ENCODE data around the gene C2orf78.

Gene C2orf78

DNA sequence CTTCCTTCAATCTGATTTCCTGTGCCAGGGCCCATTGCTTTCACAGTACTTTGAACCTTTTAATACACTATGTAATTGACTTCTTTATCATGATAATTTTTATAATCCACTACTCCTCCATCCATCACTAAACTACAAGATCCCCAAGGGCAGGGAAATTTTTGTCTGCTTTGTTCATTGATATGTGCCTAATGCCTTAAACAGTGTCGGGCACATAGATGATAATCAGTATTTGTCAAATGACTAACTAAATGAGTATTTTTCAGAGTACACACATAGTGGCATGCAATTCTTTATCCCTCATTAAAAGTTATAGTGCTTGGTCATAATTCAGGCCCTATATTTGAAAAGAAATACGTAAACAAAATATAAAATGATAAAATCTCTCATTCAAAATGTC lies 39.4 kb downstream of the C2orf78 start:
- DNase-seq (ENCODE audit: insufficient read length, low spot score) (no peak), FAIRE-seq (no peak)
- TF ChIP-seq CTCF (IDR thresholded peaks at IDR 0.05; ENCODE audit: insufficient read depth, missing control alignments): no peak

DNA sequence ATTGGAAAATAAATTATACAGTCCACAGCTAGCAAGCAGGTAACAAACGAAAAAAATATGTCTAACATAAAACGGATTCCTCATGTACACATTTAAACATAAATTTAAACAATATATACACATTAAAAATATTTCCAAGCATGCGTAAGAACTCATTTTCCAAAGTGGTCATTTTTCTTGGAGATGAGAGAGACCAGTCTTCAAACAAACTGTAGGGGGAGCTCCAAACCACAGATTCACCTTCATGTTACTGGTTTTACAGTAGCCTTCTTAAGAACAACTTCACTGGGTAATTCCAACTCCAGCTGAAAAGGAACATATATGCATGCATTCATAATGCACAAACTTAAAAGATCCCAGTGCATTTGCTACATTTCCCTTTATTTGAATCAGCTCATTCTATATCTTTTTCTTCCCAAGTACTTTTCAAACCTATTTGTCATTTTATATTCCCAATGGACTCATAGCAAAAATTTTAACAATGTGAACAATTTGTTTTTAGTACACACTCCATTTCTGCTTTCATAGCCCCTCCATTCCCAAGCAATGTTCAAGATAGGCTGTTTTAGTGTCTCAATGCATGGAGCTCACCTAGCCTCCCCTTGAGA lies 40.0 kb downstream of the C2orf78 start:
- peak; percentile 70 for FAIRE-seq
- peak; percentile 90 for TF ChIP-seq CTCF (IDR thresholded peaks at IDR 0.05; ENCODE audit: insufficient read depth, missing control alignments)

DNA sequence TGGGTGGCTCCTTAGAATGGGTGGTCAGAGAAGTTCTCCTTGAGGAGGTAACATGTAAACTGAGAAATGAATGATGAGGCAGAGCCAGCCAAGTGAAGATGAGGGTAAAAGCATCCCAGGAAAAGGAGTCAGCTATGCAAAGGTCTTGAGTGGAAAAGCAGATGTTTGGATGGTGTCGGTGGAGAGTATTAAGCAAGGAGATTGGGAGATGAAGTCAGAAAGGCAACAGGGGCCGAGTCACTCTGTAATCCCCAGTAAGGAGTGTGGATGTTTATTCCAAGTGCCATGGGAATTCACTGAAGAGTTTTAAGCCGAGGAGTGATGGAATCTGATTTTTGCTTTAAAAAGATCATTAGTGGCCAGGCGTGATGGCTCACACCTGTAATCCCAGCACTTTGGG lies 41.4 kb downstream of the C2orf78 start:
- no peak for TF ChIP-seq CTCF (IDR thresholded peaks at IDR 0.05; ENCODE audit: insufficient read depth, missing control alignments)
- no peak for FAIRE-seq
- no peak for DNase-seq (ENCODE audit: insufficient read length, low spot score)

More for the DNA sequence above, 40.0 kb downstream of the C2orf78 start:
- DNase-seq (ENCODE audit: insufficient read length, low spot score): no peak

GRCh38 chr2:73827018-73827417 lies 43.0 kb downstream of the C2orf78 start:
- DNase-seq (ENCODE audit: insufficient read length, low spot score) (no peak), FAIRE-seq (no peak)
- TF ChIP-seq CTCF (IDR thresholded peaks at IDR 0.05; ENCODE audit: insufficient read depth, missing control alignments): peak; percentile 33

DNA sequence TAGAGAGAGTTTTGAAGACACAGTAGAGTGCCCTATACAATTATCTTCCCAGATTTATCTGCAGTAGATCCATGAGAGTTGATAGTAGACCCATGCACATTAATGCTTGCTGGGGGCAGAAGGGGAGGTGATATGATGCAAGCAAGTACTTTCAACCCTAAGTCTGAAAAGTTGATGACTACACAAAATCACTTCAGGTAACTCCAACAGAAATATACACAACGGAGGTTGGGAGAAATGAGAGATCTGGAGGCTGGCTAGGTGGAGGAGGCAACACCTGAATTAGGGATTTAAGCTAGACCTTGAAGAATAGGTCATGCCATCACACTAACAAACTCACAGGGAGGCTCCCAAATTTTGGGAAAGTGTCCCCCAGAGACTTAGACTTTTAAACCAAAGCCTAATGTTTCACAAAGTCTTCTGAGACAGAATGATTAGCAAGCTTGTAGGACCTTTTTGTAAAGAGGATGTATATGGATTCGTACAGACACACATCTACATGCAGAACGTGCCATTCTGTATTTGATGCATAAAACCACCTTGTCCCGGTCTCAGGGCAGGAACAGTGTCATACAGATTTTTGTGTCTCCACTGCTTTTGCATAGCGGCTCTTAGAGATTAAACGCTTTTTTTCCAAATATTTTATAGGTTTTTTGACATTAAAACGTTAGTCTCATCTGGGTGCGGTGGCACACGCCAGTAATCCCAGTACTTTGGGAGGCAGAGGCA lies 43.8 kb downstream of the C2orf78 start:
- no peak for FAIRE-seq
- no peak for TF ChIP-seq CTCF (IDR thresholded peaks at IDR 0.05; ENCODE audit: insufficient read depth, missing control alignments)
- no peak for DNase-seq (ENCODE audit: insufficient read length, low spot score)

DNA sequence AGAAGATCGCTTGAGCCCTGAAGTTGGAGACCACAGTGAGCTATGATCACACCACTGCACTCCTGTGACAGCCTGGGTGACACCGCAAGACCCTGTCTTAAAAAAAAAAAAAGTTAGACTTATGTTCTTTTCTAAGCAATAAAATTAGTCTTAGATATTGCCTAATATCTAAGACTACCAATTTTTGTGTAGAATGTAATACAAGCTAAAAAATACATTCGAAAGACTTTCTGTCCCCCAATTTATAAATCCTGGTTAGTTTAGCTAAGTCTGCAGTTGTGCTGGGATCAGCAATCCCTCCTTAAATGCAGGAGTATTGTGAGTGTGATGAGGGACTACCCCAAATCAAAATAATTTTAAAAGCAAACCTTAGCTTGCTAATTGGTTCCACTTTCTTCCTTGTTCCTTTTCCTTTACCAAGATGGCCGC lies 44.4 kb downstream of the C2orf78 start:
- TF ChIP-seq CTCF (IDR thresholded peaks at IDR 0.05; ENCODE audit: insufficient read depth, missing control alignments): no peak
- FAIRE-seq (no peak), DNase-seq (ENCODE audit: insufficient read length, low spot score) (no peak)
